Measurements from ENCODE around the gene PGAP6.
"Not testable (repeated sequence)": the region's sequence is repeated elsewhere in the genome, so short reads cannot be mapped to it uniquely, and the experiment has no call there.

The PGAP6 gene

GRCh38 chr16:392450-393030 is 10.8 kb upstream of the PGAP6 start:
- no peak overlapping the region for H3K4me3 Mint-ChIP-seq
- H3K4me1 Mint-ChIP-seq, result peaks cover 23% of the 10 kb centered on the region
- ATAC-seq, result no peak

GRCh38 chr16:391885-392335 is 10.1 kb upstream of the PGAP6 start:
- DNase-seq, result peak; percentile 92
- peak; percentile 99 for ATAC-seq
- H3K27me3 Mint-ChIP-seq, result peaks cover 10% of the 10 kb centered on the region
- H3K4me3 Mint-ChIP-seq, result peak overlapping the region; percentile 22
- peaks cover 1% of the 10 kb centered on the region for H3K36me3 Mint-ChIP-seq (ENCODE audit: low read depth)
- H3K9me3 Mint-ChIP-seq, result no peaks in the 10 kb centered on the region
- peaks cover 23% of the 10 kb centered on the region for H3K4me1 Mint-ChIP-seq
- peak overlapping the region; percentile 84 for H3K27ac Mint-ChIP-seq

More at GRCh38 chr16:392450-393030, 10.8 kb upstream of the PGAP6 start:
- DNase-seq, result no peak
- Mint-ChIP-seq H3K27ac (peak overlapping the region; percentile 84), H3K27me3 (peaks cover 10% of the 10 kb centered on the region), H3K36me3 (ENCODE audit: low read depth) (peaks cover 1% of the 10 kb centered on the region), H3K9me3 (no peaks in the 10 kb centered on the region)

- Mint-ChIP-seq H3K9me3 (no peaks in the 10 kb centered on the region), H3K27ac (no peak overlapping the region), H3K4me3 (no peak overlapping the region), H3K4me1 (peaks cover 15% of the 10 kb centered on the region), H3K27me3 (no peaks in the 10 kb centered on the region), H3K36me3 (ENCODE audit: low read depth) (peaks cover 1% of the 10 kb centered on the region)
- DNase-seq (no peak), ATAC-seq (no peak)
Measured at GRCh38 chr16:389352-389751, 7.6 kb upstream of the PGAP6 start.

- not testable (repeated sequence) for ATAC-seq; H3K27ac Mint-ChIP-seq; H3K4me3 Mint-ChIP-seq; H3K9me3 Mint-ChIP-seq; H3K36me3 Mint-ChIP-seq (ENCODE audit: low read depth); H3K27me3 Mint-ChIP-seq; DNase-seq
- H3K4me1 Mint-ChIP-seq, result peaks cover 25% of the 10 kb centered on the region
Measured at GRCh38 chr16:387761-388666, 6.2 kb upstream of the PGAP6 start.

- DNase-seq (no peak), ATAC-seq (no peak)
- H3K4me3 Mint-ChIP-seq, result no peak overlapping the region
- peaks cover 1% of the 10 kb centered on the region for H3K36me3 Mint-ChIP-seq (ENCODE audit: low read depth)
- no peaks in the 10 kb centered on the region for H3K27me3 Mint-ChIP-seq
- H3K9me3 Mint-ChIP-seq, result no peaks in the 10 kb centered on the region
- peaks cover 19% of the 10 kb centered on the region for H3K4me1 Mint-ChIP-seq
- H3K27ac Mint-ChIP-seq, result no peak overlapping the region
Measured at GRCh38 chr16:386641-387156, 4.9 kb upstream of the PGAP6 start.

GRCh38 chr16:383326-384051 is 1.7 kb upstream of the PGAP6 start:
- Mint-ChIP-seq H3K9me3 (no peaks in the 10 kb centered on the region), H3K27ac (peak overlapping the region; percentile 67), H3K27me3 (no peaks in the 10 kb centered on the region), H3K4me1 (peaks cover 26% of the 10 kb centered on the region), H3K4me3 (peak overlapping the region; percentile 80), H3K36me3 (ENCODE audit: low read depth) (no peaks in the 10 kb centered on the region)
- ATAC-seq, result peak; percentile 73
- DNase-seq, result peak; percentile 68

GRCh38 chr16:381012-381788 is 578 bp downstream of the PGAP6 start:
- no peaks in the 10 kb centered on the region for H3K36me3 Mint-ChIP-seq (ENCODE audit: low read depth)
- DNase-seq (no peak), ATAC-seq (peak; percentile 38)
- no peaks in the 10 kb centered on the region for H3K27me3 Mint-ChIP-seq
- no peaks in the 10 kb centered on the region for H3K9me3 Mint-ChIP-seq
- H3K4me1 Mint-ChIP-seq, result peaks cover 26% of the 10 kb centered on the region
- peak overlapping the region; percentile 73 for H3K4me3 Mint-ChIP-seq
- no peak overlapping the region for H3K27ac Mint-ChIP-seq

GRCh38 chr16:380762-381011 is 1.1 kb downstream of the PGAP6 start:
- no peaks in the 10 kb centered on the region for H3K9me3 Mint-ChIP-seq
- H3K4me1 Mint-ChIP-seq, result peaks cover 26% of the 10 kb centered on the region
- no peak for ATAC-seq

GRCh38 chr16:379961-380761 is 1.6 kb downstream of the PGAP6 start:
- Mint-ChIP-seq H3K4me1 (peaks cover 26% of the 10 kb centered on the region), H3K27me3 (no peaks in the 10 kb centered on the region), H3K9me3 (no peaks in the 10 kb centered on the region), H3K27ac (no peak overlapping the region), H3K4me3 (peak overlapping the region; percentile 73), H3K36me3 (ENCODE audit: low read depth) (no peaks in the 10 kb centered on the region)
- ATAC-seq (no peak), DNase-seq (no peak)

More at GRCh38 chr16:380762-381011, 1.1 kb downstream of the PGAP6 start:
- H3K36me3 Mint-ChIP-seq (ENCODE audit: low read depth), result no peaks in the 10 kb centered on the region
- no peak overlapping the region for H3K27ac Mint-ChIP-seq
- no peak for DNase-seq
- H3K4me3 Mint-ChIP-seq, result peak overlapping the region; percentile 73
- H3K27me3 Mint-ChIP-seq, result no peaks in the 10 kb centered on the region

GRCh38 chr16:379183-379960 is 2.4 kb downstream of the PGAP6 start:
- Mint-ChIP-seq H3K4me3 (no peak overlapping the region), H3K27ac (no peak overlapping the region), H3K36me3 (ENCODE audit: low read depth) (no peaks in the 10 kb centered on the region), H3K27me3 (no peaks in the 10 kb centered on the region), H3K9me3 (no peaks in the 10 kb centered on the region), H3K4me1 (peaks cover 26% of the 10 kb centered on the region)
- DNase-seq, result no peak
- no peak for ATAC-seq

GRCh38 chr16:378821-379182 is 3.0 kb downstream of the PGAP6 start:
- Mint-ChIP-seq H3K36me3 (ENCODE audit: low read depth) (no peaks in the 10 kb centered on the region), H3K27me3 (no peaks in the 10 kb centered on the region), H3K9me3 (no peaks in the 10 kb centered on the region), H3K27ac (no peak overlapping the region), H3K4me1 (peaks cover 22% of the 10 kb centered on the region), H3K4me3 (no peak overlapping the region)
- DNase-seq, result no peak
- no peak for ATAC-seq

- H3K27ac Mint-ChIP-seq; H3K27me3 Mint-ChIP-seq; H3K9me3 Mint-ChIP-seq; H3K4me3 Mint-ChIP-seq; H3K36me3 Mint-ChIP-seq (ENCODE audit: low read depth); DNase-seq; ATAC-seq: not testable (repeated sequence)
- H3K4me1 Mint-ChIP-seq, result peaks cover 18% of the 10 kb centered on the region
Measured at GRCh38 chr16:378113-378820, 3.5 kb downstream of the PGAP6 start.

All from activated naive CD8-positive, alpha-beta T cell treated with anti-CD3 and anti-CD28 coated beads, Interleukin-2, amount 50 U/mL, for 24 hours (primary cell).